ENCODE results near the gene PRRC1. TPM values are rescaled to one million over a fixed set of nuclear protein-coding genes. Genes with fewer than 3 reads are reported as not detected.

The PRRC1 gene
- polyA plus RNA-seq, 1 of the 3 experiments (the other 2 are of a cell fraction): 26.6 TPM

GRCh38 chr5:127515693-127516440, 1.6 kb upstream of the PRRC1 start (continued):
- TF ChIP-seq ZBTB33 (IDR thresholded peaks at IDR 0.05; ENCODE audit: borderline replicate concordance, low read depth) (no peak), NFIC (IDR thresholded peaks at IDR 0.05; ENCODE audit: borderline replicate concordance) (no peak), FOXM1 (IDR thresholded peaks at IDR 0.05; ENCODE audit: low read depth) (no peak)

GRCh38 chr5:127517110-127517479, 345 bp upstream of the PRRC1 start:
- Histone ChIP-seq H3K27me3 (ENCODE audit: insufficient read depth) (no peaks in the 10 kb centered on the region), H3K4me2 (no peak overlapping the region), H3K79me2 (ENCODE audit: insufficient read depth) (peaks cover 46% of the 10 kb centered on the region), H3K9ac (no peak overlapping the region), H2AFZ (ENCODE audit: low read depth) (peak overlapping the region; percentile 85), H3K27ac (ENCODE audit: low read depth in 2 of 2, low read length in 1 of 2) (peak overlapping the region; percentile 10 to 50; a peak in 2 of 4 replicates), H3K4me1 (ENCODE audit: control insufficient read depth in 1 of 2, insufficient read depth in 2 of 2, low read depth in 1 of 2, low read length in 1 of 2) (peaks cover 4 to 9% of the 10 kb centered on the region in 2 experiments; a peak in 3 of 4 replicates), H4K20me1 (ENCODE audit: insufficient read depth) (peaks cover 34% of the 10 kb centered on the region), H3K9me2 (no peaks in the 10 kb centered on the region), H3K9me3 (no peaks in the 10 kb centered on the region), H3F3A (replicated peaks; ENCODE audit: insufficient read depth) (no peaks in the 10 kb centered on the region), H3K4me3 (ENCODE audit: low read depth in 2 of 2, low read length in 1 of 2) (peak overlapping the region; percentile 46 to 97), H3K36me3 (replicated peaks in 1 of 2; ENCODE audit: control insufficient read depth in 1 of 2, insufficient read depth in 2 of 2, low read length in 1 of 2) (peaks cover 16 to 33% of the 10 kb centered on the region in 2 experiments)
- CTCF ChIA-PET: interaction anchor here (1.3 to 2.1 kb wide), 2 partner anchors 24 to 227 kb away, joined by 3 to 10 read pairs; no protein-coding TSS in a partner anchor
- TF ChIP-seq TAF1 (IDR thresholded peaks at IDR 0.05; ENCODE audit: borderline replicate concordance, low read depth, low read length) (no peak), SIN3A (IDR thresholded peaks at IDR 0.05; ENCODE audit: borderline replicate concordance, low read depth, low read length) (0 out of 2 replicates have a peak, but pooled peaks have one; percentile 5), CHD2 (IDR thresholded peaks at IDR 0.05; ENCODE audit: low read length, partially characterized antibody) (peak; percentile 19), REST (IDR thresholded peaks at IDR 0.05; ENCODE audit: low read depth, low read length) (no peak), EZH2phosphoT487 (IDR thresholded peaks at IDR 0.05; ENCODE audit: borderline replicate concordance, low read depth) (no peak), GATA2 (CRISPR knock-in tag; IDR thresholded peaks at IDR 0.05) (peak; percentile 79), POLR2AphosphoS5 (IDR thresholded peaks at IDR 0.05; ENCODE audit: low read depth, low read length) (no peak), MEF2A (IDR thresholded peaks at IDR 0.05; ENCODE audit: borderline replicate concordance, low read depth) (no peak), JUND (IDR thresholded peaks at IDR 0.05) (no peak)
- WGBS (ENCODE audit: low lambda C conversion rate): 15% methylated on average over 9 of the region's 9 CpGs
- POLR2A ChIA-PET: interaction anchor here (0.9 to 1.2 kb wide), 2 partner anchors 8 to 10 kb away, joined by 3 read pairs; no protein-coding TSS in a partner anchor
- no peak for DNase-seq

Measured in SK-N-SH (cell line).